Large intestine (tissue), 3 donors: ENCODE measurements around the gene CPNE2. TPM values are rescaled to one million over a fixed set of nuclear protein-coding genes. Genes with fewer than 3 reads are reported as not detected.
A peak's percentile ranks its signal among the peaks of the same experiment; 100 is the strongest.

Experiments used
- DNase-seq, 2 donors: peaks; one replicate each; pipeline versions ENCODE4 v3.0.0 to v3.0.0-alpha.2; 2013
- H3K27ac ChIP-seq: one replicate; pipeline ENCODE4 v1.5.1; 2013; ENCODE audit warnings: low read length
- H3K27me3 ChIP-seq: 2 replicates; pipeline ENCODE4 v1.6.1; 2013; ENCODE audit warnings: low read length; ENCODE audit not compliant: control insufficient read depth, insufficient read depth
- H3K36me3 ChIP-seq: 2 replicates; pipeline ENCODE4 v1.6.1; 2013; ENCODE audit warnings: low read length; ENCODE audit not compliant: control insufficient read depth, insufficient read depth
- H3K4me1 ChIP-seq: one replicate; pipeline ENCODE4 v1.6.1; 2013; ENCODE audit warnings: low read length; ENCODE audit not compliant: control insufficient read depth, insufficient read depth
- H3K4me3 ChIP-seq: one replicate; pipeline ENCODE4 v1.5.1; 2013; ENCODE audit warnings: low read length
- H3K9me3 ChIP-seq: one replicate; pipeline ENCODE4 v1.6.1; 2013; ENCODE audit warnings: mild to moderate bottlenecking, low read depth, low read length, moderate library complexity; ENCODE audit not compliant: control insufficient read depth
- WGBS: methylation state at CpG from one replicate; pipeline ENCODE4 v1.1.5; 2013; ENCODE audit warnings: low lambda C conversion rate; ENCODE audit not compliant: insufficient coverage; 5-methylcytosine and 5-hydroxymethylcytosine counted together
- polyA plus RNA-seq: library from polyadenylated mRNA; unstranded; fragments of 120-200 nt; gene quantifications from one replicate; pipeline ENCODE4 v1.2.1, GENCODE V29; 2013

Gene CPNE2
- polyA plus RNA-seq, 1 donor, result 22.6 TPM

GRCh38 chr16:57194512-57194911, 102.1 kb downstream of the CPNE2 start:
- no peak overlapping the region for H3K4me3 ChIP-seq
- no peak overlapping the region for H3K27ac ChIP-seq
- peak in 1 of 2 donors; percentile 2 for DNase-seq
- H3K9me3 ChIP-seq, result no peaks in the 10 kb centered on the region
- peaks cover 2% of the 10 kb centered on the region for H3K4me1 ChIP-seq
- peaks cover 4% of the 10 kb centered on the region for H3K36me3 ChIP-seq
- no peaks in the 10 kb centered on the region for H3K27me3 ChIP-seq

GRCh38 chr16:57196286-57196685, 103.9 kb downstream of the CPNE2 start:
- Histone ChIP-seq H3K4me3 (no peak overlapping the region), H3K27ac (no peak overlapping the region), H3K27me3 (no peaks in the 10 kb centered on the region), H3K4me1 (no peaks in the 10 kb centered on the region), H3K9me3 (no peaks in the 10 kb centered on the region), H3K36me3 (peaks cover 2% of the 10 kb centered on the region)
- 100% methylated on average over 1 of the region's 4 CpGs for WGBS
- no peak for DNase-seq

- Histone ChIP-seq H3K9me3 (no peaks in the 10 kb centered on the region), H3K27me3 (no peaks in the 10 kb centered on the region), H3K36me3 (peaks cover 2% of the 10 kb centered on the region), H3K27ac (no peak overlapping the region), H3K4me3 (no peak overlapping the region), H3K4me1 (no peaks in the 10 kb centered on the region)
- no CpG with 5 or more reads among the region's 3 CpGs for WGBS
- DNase-seq, result no peak
These were observed 104.4 kb downstream of the CPNE2 start for GRCh38 chr16:57196753-57197152.

Other genes starting within 250 kb of the CPNE2 start
- 0.21 TPM for gene SLC12A3, start 227.4 kb upstream of the CPNE2 start, polyA plus RNA-seq
- gene HERPUD1, start 160.4 kb upstream of the CPNE2 start, polyA plus RNA-seq, result 103 TPM
- gene CETP, start 130.6 kb upstream of the CPNE2 start, polyA plus RNA-seq, result 3.1 TPM
- gene NLRC5, start 103.0 kb upstream of the CPNE2 start, polyA plus RNA-seq, result 11.1 TPM
- gene PSME3IP1, start 93.5 kb downstream of the CPNE2 start, polyA plus RNA-seq, result 99.4 TPM
- gene RSPRY1, start 93.7 kb downstream of the CPNE2 start, polyA plus RNA-seq, result 44.3 TPM
- gene ARL2BP, start 152.7 kb downstream of the CPNE2 start, polyA plus RNA-seq, result 44.5 TPM
- 117 TPM for gene PLLP, start 192.1 kb downstream of the CPNE2 start, polyA plus RNA-seq